Body of pancreas (tissue), 4 donors: ENCODE measurements around the gene THBS2.

Experiments used
- POLR2A ChIP-seq, 3 donors: fragments of 450-650 bp; IDR thresholded peaks; one replicate each; pipeline ENCODE4 v1.6.1; 2016; ENCODE audit warnings: antibody characterized with exemption in 3 of 3, mild to moderate bottlenecking in 2 of 3
- TF ChIP-seq, protein P1 (sequence below), 7 experiments: fragments of 450-650 bp in 4 of 7; fragments of 200-600 bp in 3 of 7; sonication (generic) in 3 of 7; IDR thresholded peaks; one replicate each; pipeline ENCODE4 v1.5.1; 2016 to 2019; ENCODE audit warnings: antibody characterized with exemption in 7 of 7

GRCh38 chr6:169296622-169297021 lies 43.0 kb upstream of the THBS2 start:
- TF ChIP-seq, protein P1, sequence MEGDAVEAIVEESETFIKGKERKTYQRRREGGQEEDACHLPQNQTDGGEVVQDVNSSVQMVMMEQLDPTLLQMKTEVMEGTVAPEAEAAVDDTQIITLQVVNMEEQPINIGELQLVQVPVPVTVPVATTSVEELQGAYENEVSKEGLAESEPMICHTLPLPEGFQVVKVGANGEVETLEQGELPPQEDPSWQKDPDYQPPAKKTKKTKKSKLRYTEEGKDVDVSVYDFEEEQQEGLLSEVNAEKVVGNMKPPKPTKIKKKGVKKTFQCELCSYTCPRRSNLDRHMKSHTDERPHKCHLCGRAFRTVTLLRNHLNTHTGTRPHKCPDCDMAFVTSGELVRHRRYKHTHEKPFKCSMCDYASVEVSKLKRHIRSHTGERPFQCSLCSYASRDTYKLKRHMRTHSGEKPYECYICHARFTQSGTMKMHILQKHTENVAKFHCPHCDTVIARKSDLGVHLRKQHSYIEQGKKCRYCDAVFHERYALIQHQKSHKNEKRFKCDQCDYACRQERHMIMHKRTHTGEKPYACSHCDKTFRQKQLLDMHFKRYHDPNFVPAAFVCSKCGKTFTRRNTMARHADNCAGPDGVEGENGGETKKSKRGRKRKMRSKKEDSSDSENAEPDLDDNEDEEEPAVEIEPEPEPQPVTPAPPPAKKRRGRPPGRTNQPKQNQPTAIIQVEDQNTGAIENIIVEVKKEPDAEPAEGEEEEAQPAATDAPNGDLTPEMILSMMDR (IDR thresholded peaks at IDR 0.05): no peak
- TF ChIP-seq POLR2A (IDR thresholded peaks at IDR 0.05): no peak
